Activated CD4-positive, alpha-beta T cell treated with anti-CD3 and anti-CD28 coated beads, Interleukin-2, amount 10 ng/mL, durations not matched to agents 7 days and 5 days (primary cell): ENCODE results near the gene SLC7A7. TPM values are rescaled to one million over a fixed set of nuclear protein-coding genes. Genes with fewer than 3 reads are reported as not detected.
"Not testable (repeated sequence)": the region's sequence is repeated elsewhere in the genome, so short reads cannot be mapped to it uniquely, and the experiment has no call there.

Experiments
- CTCF ChIA-PET: fragments of 350-600 bp; sonication (Branson Sonifier 250); formaldehyde crosslinking; loops from one replicate; lab custom pipeline; 2021; ENCODE audit warnings: antibody characterized with exemption; lab: Charles Lee
- POLR2A ChIA-PET: fragments of 350-600 bp; sonication (Branson Sonifier 250); formaldehyde crosslinking; loops from one replicate; lab custom pipeline; 2021; ENCODE audit warnings: antibody characterized with exemption; lab: Charles Lee
- DNase-seq: peaks from one replicate; pipeline ENCODE4 v3.0.0-alpha.2; 2020
- H3K27ac Mint-ChIP-seq: one replicate; pipeline ENCODE4 v1.8.0; 2021; ENCODE audit warnings: mild to moderate bottlenecking, moderate library complexity, mixed read lengths
- H3K27me3 Mint-ChIP-seq: one replicate; pipeline ENCODE4 v1.8.0; 2021; ENCODE audit warnings: mixed read lengths
- H3K36me3 Mint-ChIP-seq: one replicate; pipeline ENCODE4 v1.8.0; 2021; ENCODE audit warnings: low read depth, mixed read lengths
- H3K4me1 Mint-ChIP-seq: one replicate; pipeline ENCODE4 v1.8.0; 2021; ENCODE audit warnings: mixed read lengths
- H3K4me3 Mint-ChIP-seq: one replicate; pipeline ENCODE4 v1.8.0; 2021; ENCODE audit warnings: mild to moderate bottlenecking, moderate library complexity, mixed read lengths
- H3K9me3 Mint-ChIP-seq: one replicate; pipeline ENCODE4 v1.8.0; 2021; ENCODE audit warnings: mixed read lengths
- total RNA-seq, 2 experiments: library from RNA; stranded (reverse); gene quantifications; one replicate each; pipeline ENCODE4 v1.2.3, GENCODE V29; 2021

The SLC7A7 gene
- total RNA-seq, 2 experiments from 2014 or later: 0.25 to 0.69 TPM

GRCh38 chr14:22724847-22725246, 90.4 kb downstream of the SLC7A7 start:
- H3K36me3 Mint-ChIP-seq, DNase-seq, POLR2A ChIA-PET, H3K27ac Mint-ChIP-seq, CTCF ChIA-PET, H3K9me3 Mint-ChIP-seq, H3K27me3 Mint-ChIP-seq, H3K4me3 Mint-ChIP-seq, H3K4me1 Mint-ChIP-seq: not testable (repeated sequence)

DNA sequence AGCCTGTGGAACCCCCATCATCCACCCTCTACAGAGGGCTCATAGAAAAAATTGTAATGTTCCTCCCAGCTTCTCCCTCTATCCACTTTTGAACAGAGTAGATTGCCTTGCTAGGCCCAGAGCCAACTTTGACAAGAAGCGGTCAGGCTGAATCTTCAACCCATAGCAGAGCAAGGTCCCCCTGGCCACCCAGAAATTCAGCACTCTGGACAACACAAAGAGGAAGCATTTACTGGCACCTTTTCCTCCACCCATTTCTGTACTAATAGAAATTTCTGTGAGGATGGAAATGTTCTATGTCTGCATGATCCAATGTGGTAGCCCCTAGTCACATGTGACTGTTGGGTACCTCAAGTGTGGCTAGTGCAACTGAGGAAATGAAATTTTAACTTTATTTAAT, 91.4 kb downstream of the SLC7A7 start:
- Mint-ChIP-seq H3K9me3 (no peaks in the 10 kb centered on the region), H3K4me3 (no peak overlapping the region), H3K4me1 (no peaks in the 10 kb centered on the region), H3K27me3 (peaks cover 8% of the 10 kb centered on the region), H3K27ac (no peak overlapping the region), H3K36me3 (no peaks in the 10 kb centered on the region)
- CTCF ChIA-PET: interaction anchor here (0.7 kb wide), 1 partner anchor 83 kb away, joined by 7 read pairs; no protein-coding TSS in a partner anchor
- POLR2A ChIA-PET: no interaction called here
- no peak for DNase-seq

Other genes starting within 250 kb of the SLC7A7 start
- 100 to 1,000 TPM; 169 to 233 TPM for gene DAD1, start 226.2 kb downstream of the SLC7A7 start, total RNA-seq
- gene ABHD4, start 217.1 kb downstream of the SLC7A7 start, total RNA-seq: 10 to 100 TPM in 1 of 2 experiments, 1 to 10 TPM in 1; 8.3 to 10.4 TPM
- gene OR6J1, start 171.1 kb downstream of the SLC7A7 start, total RNA-seq: not detected
- gene OXA1L, start 48.7 kb downstream of the SLC7A7 start, total RNA-seq: 100 to 1,000 TPM; 122 to 141 TPM
- gene MRPL52, start 14.5 kb upstream of the SLC7A7 start, total RNA-seq: 100 to 1,000 TPM; 101 to 112 TPM
- 1 to 10 TPM; 1.8 to 2.1 TPM for gene MMP14, start 21.1 kb upstream of the SLC7A7 start, total RNA-seq
- gene LRP10, start 56.3 kb upstream of the SLC7A7 start, total RNA-seq: 10 to 100 TPM; 60.0 to 63.5 TPM
- under 1 TPM; 0.52 to 0.69 TPM for gene REM2, start 67.8 kb upstream of the SLC7A7 start, total RNA-seq
- 10 to 100 TPM; 79.0 to 79.6 TPM for gene RBM23, start 103.7 kb upstream of the SLC7A7 start, total RNA-seq
- gene PRMT5, start 113.9 kb upstream of the SLC7A7 start, total RNA-seq: 10 to 100 TPM; 52.6 to 56.8 TPM
- gene HAUS4, start 141.7 kb upstream of the SLC7A7 start, total RNA-seq: 10 to 100 TPM; 67.4 to 68.6 TPM
- gene AJUBA, start 167.1 kb upstream of the SLC7A7 start, total RNA-seq: 1 to 10 TPM; 1.3 to 1.4 TPM
- gene C14orf93, start 194.7 kb upstream of the SLC7A7 start, total RNA-seq: 10 to 100 TPM in 1 of 2 experiments, 1 to 10 TPM in 1; 9.4 to 11.1 TPM
- gene PSMB5, start 219.5 kb upstream of the SLC7A7 start, total RNA-seq: 10 to 100 TPM; 60.4 to 60.7 TPM
- gene PSMB11, start 226.8 kb upstream of the SLC7A7 start, total RNA-seq: under 1 TPM in 1 of 2 experiments, not detected in 1; 0.21 TPM
- gene CDH24, start 242.1 kb upstream of the SLC7A7 start, total RNA-seq: 1 to 10 TPM; 2.9 to 3.0 TPM